ENCODE measurements around the gene SOX6. TPM values are rescaled to one million over a fixed set of nuclear protein-coding genes. Genes with fewer than 3 reads are reported as not detected.
"Not testable (repeated sequence)": the region's sequence is repeated elsewhere in the genome, so short reads cannot be mapped to it uniquely, and the experiment has no call there.

The SOX6 gene
- total RNA-seq, 2 experiments from 2014 or later: 0.36 TPM; not detected in 1

DNA sequence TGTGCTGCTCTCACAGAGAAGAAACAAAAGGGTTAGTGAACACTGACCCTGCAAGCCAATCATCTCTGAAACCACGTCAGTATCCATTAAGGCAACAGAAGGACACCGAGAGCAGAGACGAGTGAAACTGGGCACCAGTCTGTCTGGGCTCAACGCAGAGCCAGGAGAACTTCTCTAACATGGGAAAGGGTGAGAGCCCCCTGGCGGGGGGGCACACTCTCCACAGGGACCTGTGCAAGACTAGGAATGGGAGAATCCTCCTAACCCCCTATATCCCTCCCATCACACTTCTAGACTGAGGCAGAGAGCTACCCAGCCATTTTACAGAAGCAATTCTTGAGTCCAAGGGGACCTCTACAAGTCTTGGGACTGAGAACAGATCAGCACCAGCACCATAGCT, 285.8 kb downstream of the SOX6 start:
- Mint-ChIP-seq H3K36me3 (ENCODE audit: low read depth) (no peaks in the 10 kb centered on the region), H3K4me1 (ENCODE audit: low read depth) (no peaks in the 10 kb centered on the region), H3K9me3 (peaks cover 11% of the 10 kb centered on the region), H3K4me3 (no peak overlapping the region), H3K27ac (no peak overlapping the region), H3K27me3 (no peaks in the 10 kb centered on the region)
- TF ChIP-seq, protein P1, sequence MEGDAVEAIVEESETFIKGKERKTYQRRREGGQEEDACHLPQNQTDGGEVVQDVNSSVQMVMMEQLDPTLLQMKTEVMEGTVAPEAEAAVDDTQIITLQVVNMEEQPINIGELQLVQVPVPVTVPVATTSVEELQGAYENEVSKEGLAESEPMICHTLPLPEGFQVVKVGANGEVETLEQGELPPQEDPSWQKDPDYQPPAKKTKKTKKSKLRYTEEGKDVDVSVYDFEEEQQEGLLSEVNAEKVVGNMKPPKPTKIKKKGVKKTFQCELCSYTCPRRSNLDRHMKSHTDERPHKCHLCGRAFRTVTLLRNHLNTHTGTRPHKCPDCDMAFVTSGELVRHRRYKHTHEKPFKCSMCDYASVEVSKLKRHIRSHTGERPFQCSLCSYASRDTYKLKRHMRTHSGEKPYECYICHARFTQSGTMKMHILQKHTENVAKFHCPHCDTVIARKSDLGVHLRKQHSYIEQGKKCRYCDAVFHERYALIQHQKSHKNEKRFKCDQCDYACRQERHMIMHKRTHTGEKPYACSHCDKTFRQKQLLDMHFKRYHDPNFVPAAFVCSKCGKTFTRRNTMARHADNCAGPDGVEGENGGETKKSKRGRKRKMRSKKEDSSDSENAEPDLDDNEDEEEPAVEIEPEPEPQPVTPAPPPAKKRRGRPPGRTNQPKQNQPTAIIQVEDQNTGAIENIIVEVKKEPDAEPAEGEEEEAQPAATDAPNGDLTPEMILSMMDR (IDR thresholded peaks at IDR 0.05): no peak
- ATAC-seq (no peak), DNase-seq (no peak)
- intact Hi-C loops (cut with micrococcal nuclease): no loop called here
- CTCF ChIA-PET: no interaction called here
- POLR2A ChIA-PET: no interaction called here

DNA sequence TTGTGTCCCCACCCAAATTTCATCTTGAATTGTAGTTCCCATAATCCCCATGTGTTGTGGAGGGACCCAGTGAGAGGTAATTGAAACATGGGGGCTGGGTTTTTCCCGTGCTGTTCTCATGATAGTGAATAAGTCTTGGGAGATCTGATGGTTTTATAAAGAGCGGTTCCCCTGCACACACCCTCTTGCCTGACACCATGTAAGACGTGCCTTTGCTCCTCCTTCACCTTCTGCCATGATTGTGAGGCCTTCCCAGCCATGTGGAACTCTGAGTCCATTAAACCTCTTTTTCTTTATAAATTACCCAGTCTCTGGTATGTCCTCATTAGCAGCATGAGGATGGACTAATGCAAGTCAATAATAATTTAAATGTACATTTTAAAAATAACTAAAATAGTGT, 289.1 kb downstream of the SOX6 start:
- H3K4me3 Mint-ChIP-seq, POLR2A ChIA-PET, CTCF ChIA-PET: not testable (repeated sequence)

DNA sequence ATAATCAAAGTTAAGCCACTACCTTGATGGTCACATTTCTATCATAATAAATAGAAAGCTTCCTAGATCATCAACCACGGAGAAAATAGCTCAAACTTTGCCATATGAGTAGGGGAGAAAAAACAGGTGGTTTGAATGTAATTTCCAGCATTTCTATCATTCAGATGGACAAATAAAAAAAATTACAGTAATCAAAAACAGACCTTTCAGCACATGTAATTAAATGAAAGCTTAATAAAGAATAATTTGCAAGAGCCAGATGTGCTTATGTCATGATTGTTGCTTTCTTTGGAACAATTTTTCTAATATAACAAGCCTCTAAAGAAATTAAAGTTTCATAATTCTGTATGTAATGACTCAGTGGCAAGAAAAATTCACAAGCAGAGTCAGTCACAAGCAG, 297.0 kb downstream of the SOX6 start:
- ChIA-PET CTCF (no interaction called here), POLR2A (no interaction called here)
- ATAC-seq (no peak), DNase-seq (no peak)
- no peaks in the 10 kb centered on the region for H3K4me1 Mint-ChIP-seq (ENCODE audit: low read depth)
- H3K36me3 Mint-ChIP-seq (ENCODE audit: low read depth): no peaks in the 10 kb centered on the region
- H3K27me3 Mint-ChIP-seq: no peaks in the 10 kb centered on the region
- TF ChIP-seq, protein P1 (IDR thresholded peaks at IDR 0.05): no peak
- H3K4me3 Mint-ChIP-seq: no peak overlapping the region
- peaks cover 4% of the 10 kb centered on the region for H3K9me3 Mint-ChIP-seq
- intact Hi-C loops (cut with micrococcal nuclease): no loop called here
- H3K27ac Mint-ChIP-seq: no peak overlapping the region

More for the DNA sequence above, 289.1 kb downstream of the SOX6 start:
- DNase-seq; H3K27me3 Mint-ChIP-seq; H3K9me3 Mint-ChIP-seq; H3K27ac Mint-ChIP-seq; H3K36me3 Mint-ChIP-seq (ENCODE audit: low read depth); intact Hi-C loops (cut with micrococcal nuclease); ATAC-seq; H3K4me1 Mint-ChIP-seq (ENCODE audit: low read depth): not testable (repeated sequence)

DNA sequence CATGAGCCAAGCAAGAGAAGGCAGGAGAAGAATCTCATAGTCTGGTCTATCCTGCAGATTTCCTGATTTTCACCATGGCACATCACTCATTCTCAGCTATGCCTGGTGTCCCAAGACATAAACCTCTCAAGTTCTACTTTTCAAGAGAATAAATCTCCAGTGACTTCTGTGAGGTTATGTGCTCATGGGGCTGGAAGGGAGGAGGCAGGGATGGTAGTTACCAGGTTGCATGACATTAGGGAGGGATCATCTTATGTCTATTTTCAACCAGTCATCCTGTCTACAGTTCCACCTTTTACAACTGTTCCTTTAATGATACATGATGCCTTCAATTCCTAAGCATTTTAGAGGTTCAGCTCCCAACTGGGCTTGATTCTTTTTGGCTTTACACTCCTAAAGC, 297.7 kb downstream of the SOX6 start:
- H3K36me3 Mint-ChIP-seq (ENCODE audit: low read depth): no peaks in the 10 kb centered on the region
- TF ChIP-seq, protein P1 (IDR thresholded peaks at IDR 0.05): no peak
- H3K27me3 Mint-ChIP-seq: no peaks in the 10 kb centered on the region
- CTCF ChIA-PET: no interaction called here
- H3K4me3 Mint-ChIP-seq: no peak overlapping the region
- peaks cover 4% of the 10 kb centered on the region for H3K9me3 Mint-ChIP-seq
- no peak for ATAC-seq
- H3K27ac Mint-ChIP-seq: no peak overlapping the region
- POLR2A ChIA-PET: no interaction called here
- H3K4me1 Mint-ChIP-seq (ENCODE audit: low read depth): no peaks in the 10 kb centered on the region
- DNase-seq: no peak
- intact Hi-C loops (cut with micrococcal nuclease): no loop called here

DNA sequence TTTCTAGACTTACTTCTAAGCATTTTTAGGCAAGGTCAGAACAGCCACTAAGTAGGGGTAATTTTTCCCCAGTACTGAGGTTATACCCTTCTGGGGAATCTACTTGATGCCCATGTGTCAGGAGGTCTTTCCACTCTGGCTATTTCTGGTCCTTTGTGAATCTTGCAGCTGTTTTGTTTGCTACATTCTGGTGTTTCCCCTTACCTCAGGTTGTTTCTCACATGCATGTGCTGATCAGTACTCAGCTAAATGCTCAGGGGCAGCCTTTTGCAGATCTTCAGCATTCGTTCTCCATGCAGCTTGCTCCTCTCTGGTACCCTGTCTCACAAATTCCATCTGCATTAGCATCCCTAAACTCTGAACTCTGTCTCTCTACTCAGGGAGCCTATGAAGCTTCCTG, 303.6 kb downstream of the SOX6 start:
- Mint-ChIP-seq H3K9me3 (no peaks in the 10 kb centered on the region), H3K4me3 (no peak overlapping the region), H3K36me3 (ENCODE audit: low read depth) (no peaks in the 10 kb centered on the region), H3K27me3 (no peaks in the 10 kb centered on the region), H3K27ac (no peak overlapping the region), H3K4me1 (ENCODE audit: low read depth) (no peaks in the 10 kb centered on the region)
- CTCF ChIA-PET: no interaction called here
- TF ChIP-seq, protein P1 (IDR thresholded peaks at IDR 0.05): no peak
- POLR2A ChIA-PET: no interaction called here
- intact Hi-C loops (cut with micrococcal nuclease): no loop called here
- DNase-seq (no peak), ATAC-seq (no peak)

DNA sequence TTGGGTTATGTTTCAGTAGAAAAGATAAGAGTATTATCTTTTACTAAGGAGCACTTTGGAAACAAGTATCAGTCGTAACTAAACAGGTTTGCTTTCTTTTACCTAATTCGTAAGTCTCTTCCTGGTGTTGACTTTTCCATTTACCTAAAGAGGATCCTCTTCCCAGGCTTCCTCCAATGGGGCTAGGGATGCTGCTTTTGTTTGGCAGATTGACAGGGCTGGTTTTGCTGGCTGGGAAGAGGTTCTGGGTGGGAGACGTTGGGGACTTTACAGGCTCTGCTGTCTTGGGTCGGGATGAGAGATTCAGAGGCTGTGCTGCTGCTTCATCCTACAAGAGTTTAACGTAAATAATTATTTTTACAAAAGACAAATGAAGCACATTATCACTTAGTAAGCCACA, 306.7 kb downstream of the SOX6 start:
- H3K36me3 Mint-ChIP-seq (ENCODE audit: low read depth): no peaks in the 10 kb centered on the region
- H3K4me3 Mint-ChIP-seq: no peak overlapping the region
- ATAC-seq (no peak), DNase-seq (no peak)
- no peaks in the 10 kb centered on the region for H3K4me1 Mint-ChIP-seq (ENCODE audit: low read depth)
- ChIA-PET CTCF (no interaction called here), POLR2A (interaction anchor here (0.6 kb wide), 1 partner anchor 62 kb away, joined by 5 read pairs; no protein-coding TSS in a partner anchor)
- intact Hi-C loops (cut with micrococcal nuclease): no loop called here
- H3K9me3 Mint-ChIP-seq: no peaks in the 10 kb centered on the region
- H3K27me3 Mint-ChIP-seq: no peaks in the 10 kb centered on the region
- H3K27ac Mint-ChIP-seq: no peak overlapping the region
- TF ChIP-seq, protein P1 (IDR thresholded peaks at IDR 0.05): no peak
